Hematopoietic multipotent progenitor cell treated with erythropoietin and hydrocortisone succinate and interleukin-3 and kit ligand, for 6 days (in vitro differentiated cells): Measurements from ENCODE around the gene CNOT1.
"Not testable (repeated sequence)": the region's sequence is repeated elsewhere in the genome, so short reads cannot be mapped to it uniquely, and the experiment has no call there.

ENCODE experiments used
- DNase-seq: peaks from one replicate; pipeline ENCODE4 v3.0.0-alpha.2; 2015

The CNOT1 gene

DNA sequence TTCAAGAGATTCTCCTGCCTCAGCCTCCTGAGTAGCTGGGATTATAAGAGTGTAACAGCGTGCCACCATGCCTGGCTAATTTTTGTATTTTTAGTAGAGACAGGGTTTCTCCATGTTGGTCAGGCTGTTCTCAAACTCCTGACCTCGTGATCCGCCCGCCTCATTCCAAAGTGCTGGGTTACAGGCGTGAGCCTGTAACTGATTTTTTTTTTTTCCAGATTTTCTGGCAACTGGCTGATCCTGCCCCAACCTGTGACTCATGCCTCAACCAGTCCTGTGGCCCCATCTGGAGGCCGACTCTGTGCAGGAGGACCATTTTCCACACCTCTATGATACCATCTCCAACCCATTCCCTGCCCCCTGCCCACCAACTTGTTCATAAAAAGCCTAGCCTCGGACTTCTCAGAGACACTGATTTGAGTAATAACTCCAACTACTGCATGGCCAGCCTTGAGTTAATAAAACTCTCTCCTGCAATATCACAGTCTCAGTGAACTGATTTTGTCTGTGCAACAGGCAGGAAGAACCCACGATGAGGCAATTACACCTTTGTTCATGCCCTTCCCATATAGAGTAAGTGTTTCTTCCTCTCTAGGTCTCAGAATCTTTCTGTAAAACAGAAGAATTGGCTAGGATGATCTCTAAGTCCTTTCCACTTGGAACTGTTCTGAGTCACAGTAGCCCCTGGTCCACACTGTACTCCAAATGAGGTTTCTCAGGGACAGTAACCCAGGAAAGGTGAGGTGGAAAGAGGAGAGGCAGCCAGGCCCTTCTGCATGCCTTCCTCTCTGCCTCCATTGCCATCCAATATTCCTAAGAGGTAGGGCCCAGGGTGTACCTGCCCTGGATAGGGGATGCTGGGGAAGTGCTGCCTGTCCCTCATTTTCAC lies 8.8 kb upstream of the CNOT1 start:
- no peak for DNase-seq

GRCh38 chr16:58637021-58637420 lies 7.4 kb upstream of the CNOT1 start:
- not testable (repeated sequence) for DNase-seq

DNA sequence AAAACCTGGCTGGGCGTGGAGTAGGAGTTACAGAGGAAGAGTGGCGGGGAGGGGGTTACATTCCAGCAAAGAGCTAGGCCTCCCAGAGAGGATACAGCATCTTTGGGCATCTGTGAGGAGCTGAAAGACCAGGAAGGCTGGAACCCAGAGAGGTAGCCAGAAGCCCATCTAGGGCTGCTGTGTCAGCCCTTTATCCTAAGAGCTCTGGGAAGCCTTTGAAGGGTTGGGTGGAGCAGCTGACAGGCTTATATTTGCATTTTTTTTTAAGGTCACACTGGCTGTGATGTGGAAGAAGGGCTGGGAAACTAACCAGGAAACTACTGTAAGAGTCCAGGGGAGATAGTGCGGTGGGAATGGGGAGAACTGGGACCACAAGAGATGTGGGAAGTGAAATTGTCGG lies 6.8 kb upstream of the CNOT1 start:
- DNase-seq = no peak

DNA sequence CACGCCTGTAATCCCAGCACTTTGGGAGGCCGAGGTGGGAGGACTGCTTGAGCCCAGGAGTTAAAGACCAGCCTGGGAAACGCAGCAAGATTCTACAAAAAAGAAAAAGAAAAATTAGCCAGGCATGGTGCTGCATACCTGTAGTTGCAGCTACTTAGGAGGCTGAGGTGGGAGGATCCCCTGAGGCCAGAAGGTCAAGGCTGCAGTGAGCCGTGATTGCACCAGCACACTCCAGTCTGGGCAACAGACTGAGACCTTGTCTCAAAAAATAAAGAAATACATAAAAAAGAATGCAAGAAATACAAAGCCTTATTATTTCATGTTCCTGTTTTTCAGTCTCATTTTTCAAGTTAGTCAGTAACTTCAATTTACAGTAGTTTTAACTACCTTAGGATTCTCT lies 5.9 kb upstream of the CNOT1 start:
- DNase-seq = no peak

GRCh38 chr16:58634265-58634802 lies 4.7 kb upstream of the CNOT1 start:
- DNase-seq = no peak

DNA sequence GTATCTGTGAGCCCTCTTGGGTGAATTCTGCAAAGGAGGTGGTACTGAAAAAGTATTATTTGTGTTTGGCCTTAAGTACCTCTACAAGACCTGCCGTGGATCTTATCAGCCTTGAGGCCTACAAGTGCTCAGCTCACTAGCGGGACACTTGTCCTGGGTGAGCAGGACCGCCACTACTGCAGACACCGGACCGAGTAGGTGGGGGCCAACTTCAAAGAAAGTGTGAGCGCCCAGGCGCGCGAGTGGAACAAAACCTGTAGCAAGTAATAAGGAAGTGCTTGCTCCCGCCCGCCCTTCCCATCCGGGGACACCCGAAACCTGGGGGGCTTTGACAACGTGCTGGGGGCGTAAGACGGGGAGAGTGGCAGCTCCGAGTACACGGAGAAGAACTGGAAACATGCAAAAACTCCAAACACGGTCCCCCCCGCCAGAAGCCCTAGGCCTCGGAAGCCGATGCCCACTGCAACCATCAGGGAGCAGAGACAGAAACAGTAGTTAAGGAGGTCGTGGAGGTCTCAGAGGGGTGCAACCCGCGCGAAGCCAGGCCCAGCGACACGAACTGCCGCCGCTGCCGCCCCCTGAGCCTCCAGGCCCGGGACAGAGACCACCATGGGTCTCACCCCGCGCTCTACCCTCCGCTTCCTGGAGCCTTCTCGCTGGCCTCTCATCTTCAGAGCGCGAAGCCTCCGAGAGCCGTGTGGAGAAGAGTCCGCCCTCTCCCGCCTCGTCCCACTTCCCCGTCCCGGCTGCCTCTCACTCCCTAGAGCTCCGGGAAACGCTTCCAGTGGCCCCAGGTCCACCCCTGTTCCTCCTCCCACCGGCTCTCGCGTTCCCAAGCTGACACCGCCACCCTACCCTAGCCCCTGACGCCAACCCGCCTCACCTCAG lies 537 bp downstream of the CNOT1 start:
- DNase-seq = peak; percentile 72

DNA sequence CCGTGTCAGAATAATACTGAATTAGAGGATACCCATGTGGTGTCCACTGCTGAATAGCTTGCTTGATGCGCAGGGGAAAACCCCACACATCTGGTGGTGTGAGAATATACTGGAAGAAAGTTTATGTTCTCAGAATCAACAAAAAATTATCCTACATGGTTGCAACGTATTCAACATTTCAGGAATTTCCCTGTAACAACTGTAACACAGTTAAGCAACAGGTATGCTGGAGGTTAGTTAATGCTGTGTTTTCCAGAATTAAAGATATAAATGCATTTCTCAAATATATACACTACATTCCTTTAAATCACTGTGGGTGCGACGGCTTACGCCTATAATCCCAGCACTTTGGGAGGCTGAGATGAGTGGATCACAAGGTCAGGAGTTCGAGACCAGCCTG lies 5.4 kb downstream of the CNOT1 start:
- no peak for DNase-seq

- no peak for DNase-seq
Measured at GRCh38 chr16:58620396-58620795, 9.2 kb downstream of the CNOT1 start.

DNA sequence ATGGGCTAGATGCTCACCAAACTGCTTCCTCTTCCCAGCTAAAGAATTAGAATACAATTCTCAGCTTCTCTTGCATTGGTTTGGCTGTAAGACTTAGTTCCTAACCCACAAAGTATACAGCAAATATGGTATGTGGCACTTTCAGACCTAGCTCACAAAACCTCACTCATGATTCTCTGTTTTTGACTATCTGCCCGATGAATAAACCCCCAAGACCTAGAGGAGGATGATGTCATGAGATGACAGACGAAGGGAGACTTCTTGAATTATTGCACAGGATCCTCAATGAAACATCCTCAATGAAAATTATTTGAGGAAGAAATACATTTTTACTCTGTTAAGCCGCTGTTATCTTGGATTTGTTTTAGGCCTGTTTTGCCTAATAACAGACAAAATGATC lies 14.3 kb downstream of the CNOT1 start:
- DNase-seq = no peak

DNA sequence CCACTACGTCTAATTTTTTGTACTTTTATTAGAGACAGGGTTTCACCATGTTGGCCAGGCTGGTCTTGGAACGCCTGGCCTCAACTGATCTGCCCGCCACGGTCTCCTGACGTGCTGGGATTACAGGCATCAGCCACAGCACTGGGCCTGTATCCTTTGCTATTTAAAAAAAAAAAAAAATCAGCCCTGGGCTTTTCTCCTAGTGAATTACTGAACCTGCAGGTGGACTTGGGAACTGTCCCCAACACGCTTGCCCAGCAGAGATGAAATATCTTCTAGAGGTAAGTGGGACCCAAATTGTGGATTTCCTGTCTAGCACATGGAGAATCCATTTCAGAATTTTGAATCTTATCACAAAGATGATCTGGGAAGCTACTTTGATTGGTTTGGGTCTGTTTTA lies 14.8 kb downstream of the CNOT1 start:
- DNase-seq = no peak

DNA sequence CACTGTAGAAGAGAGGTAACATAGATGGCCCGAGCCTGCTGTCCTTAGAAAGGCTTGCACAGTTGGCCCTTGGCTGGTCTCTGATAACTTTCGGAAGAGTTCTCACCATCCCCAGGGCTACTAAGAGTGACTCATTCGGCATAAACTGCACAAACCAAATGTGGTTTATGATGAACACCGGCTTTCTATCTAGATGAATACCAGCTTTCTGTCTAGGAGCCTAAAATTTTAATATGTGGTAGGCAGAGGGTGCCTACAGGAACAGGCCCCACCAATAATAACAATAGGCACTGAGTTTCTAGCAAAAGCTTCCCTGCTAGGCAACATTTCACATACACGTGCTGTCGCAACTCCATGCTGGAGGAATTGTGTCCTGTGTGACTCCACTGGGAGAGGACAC lies 15.4 kb downstream of the CNOT1 start:
- no peak for DNase-seq

GRCh38 chr16:58612965-58613364 lies 16.7 kb downstream of the CNOT1 start:
- DNase-seq = not testable (repeated sequence)

- no peak for DNase-seq
Measured at GRCh38 chr16:58608601-58609136, 21.0 kb downstream of the CNOT1 start.

DNA sequence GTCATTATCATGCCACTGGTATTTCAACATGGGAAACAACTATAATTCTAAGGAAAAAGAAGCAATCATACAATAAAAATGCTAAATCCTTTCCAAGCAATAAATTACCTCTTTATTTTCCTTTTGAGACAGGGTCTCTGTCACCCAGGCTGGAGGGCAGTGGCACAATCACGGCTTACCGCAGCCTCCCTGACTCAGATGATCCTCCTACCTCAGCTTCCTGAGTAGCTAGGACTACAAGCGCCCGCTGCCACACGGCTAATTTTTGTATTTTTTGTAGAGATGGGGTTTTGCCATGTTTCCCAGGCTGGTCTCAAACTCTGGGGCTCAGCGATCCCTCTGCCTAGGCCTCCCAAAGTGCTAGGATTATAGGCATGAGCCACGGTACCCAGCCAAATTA lies 24.1 kb downstream of the CNOT1 start:
- DNase-seq = no peak

DNA sequence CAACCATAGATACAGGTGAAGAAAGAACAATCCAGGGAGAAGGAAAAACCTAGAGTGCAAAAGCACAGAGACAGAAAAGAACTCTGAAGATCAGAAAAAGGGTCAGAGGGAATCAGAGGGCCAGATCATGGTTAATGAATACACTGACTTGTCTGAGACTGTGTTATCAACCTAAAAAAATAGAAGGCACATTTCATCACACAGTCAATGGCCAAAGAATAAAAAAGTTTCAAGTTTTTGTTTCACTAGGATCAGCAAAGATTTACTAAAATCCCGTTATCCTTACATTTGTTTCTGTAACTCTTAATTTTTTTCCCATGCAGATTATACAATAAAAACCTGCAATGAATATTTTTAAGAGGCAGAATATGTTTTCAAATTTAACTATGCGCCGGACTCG lies 38.5 kb downstream of the CNOT1 start:
- no peak for DNase-seq

DNA sequence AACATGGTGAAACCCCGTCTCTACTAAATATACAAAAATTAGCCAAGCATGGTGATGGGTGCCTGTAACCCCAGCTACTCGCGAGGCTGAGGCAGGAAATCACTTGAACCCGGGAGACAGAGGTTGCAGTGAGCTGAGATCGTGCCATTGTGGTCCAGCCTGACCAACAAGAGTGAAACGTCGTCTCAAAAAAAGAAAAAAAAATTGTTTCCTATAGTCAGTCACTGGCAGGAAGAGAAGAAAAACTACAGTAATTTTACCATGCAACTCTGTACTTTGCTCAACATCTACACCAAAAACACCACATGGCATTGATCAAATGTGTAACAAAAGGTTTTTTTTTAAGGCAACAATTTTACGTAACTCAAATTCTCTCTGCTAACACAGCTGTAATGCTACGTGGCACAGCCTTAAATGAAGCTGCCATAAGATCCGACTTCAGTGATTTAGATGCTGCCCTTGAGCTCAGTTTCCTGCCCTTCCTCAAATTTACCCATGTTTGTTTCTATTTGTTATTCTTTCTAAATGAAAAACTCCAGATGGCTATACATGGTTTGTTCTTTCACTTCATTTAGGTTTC lies 40.2 kb downstream of the CNOT1 start:
- no peak for DNase-seq

- no peak for DNase-seq
Measured at GRCh38 chr16:58588406-58588805, 41.2 kb downstream of the CNOT1 start.

DNA sequence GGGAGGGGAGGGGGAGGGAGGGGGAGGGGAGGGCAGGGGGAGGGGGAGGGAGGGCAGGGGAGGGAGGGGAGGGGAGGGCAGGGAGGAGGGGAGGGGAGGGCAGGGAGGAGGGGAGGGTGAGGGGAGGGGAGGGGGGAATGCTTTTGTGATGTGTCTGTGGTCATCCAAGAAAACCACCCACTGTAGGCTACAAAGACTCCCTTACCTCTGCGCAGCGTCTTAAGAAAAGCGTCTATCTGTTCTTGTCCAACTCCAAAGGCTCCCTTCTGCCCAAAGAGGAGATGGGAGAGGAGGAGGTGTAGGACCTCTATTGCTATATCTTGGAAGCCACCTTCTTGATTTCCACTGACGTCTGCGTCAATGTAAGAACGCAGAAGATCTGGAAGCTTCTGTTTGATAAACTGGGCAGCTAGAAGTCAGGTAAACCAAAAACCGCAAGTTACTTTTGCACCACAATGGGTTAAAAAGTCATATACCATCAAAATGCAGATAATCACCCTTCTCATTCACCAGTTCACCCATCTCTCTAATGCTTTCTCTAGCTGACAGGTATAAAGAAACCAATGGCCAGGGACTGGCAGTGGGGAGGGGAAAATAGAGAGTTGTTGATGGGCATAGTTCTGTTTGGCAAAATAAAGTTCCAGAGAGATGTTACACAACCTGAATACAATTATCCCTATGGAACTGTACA lies 43.1 kb downstream of the CNOT1 start:
- no peak for DNase-seq

- DNase-seq = no peak
Measured at GRCh38 chr16:58584831-58585505, 44.7 kb downstream of the CNOT1 start.

GRCh38 chr16:58582971-58583765 lies 46.5 kb downstream of the CNOT1 start:
- DNase-seq = no peak

GRCh38 chr16:58582133-58582532 lies 47.5 kb downstream of the CNOT1 start:
- no peak for DNase-seq
